ENCODE measurements around the gene BBOF1.
A peak's percentile ranks its signal among the peaks of the same experiment; 100 is the strongest.
"Not testable (repeated sequence)": the region's sequence is repeated elsewhere in the genome, so short reads cannot be mapped to it uniquely, and the experiment has no call there.

BBOF1 gene, protein sequence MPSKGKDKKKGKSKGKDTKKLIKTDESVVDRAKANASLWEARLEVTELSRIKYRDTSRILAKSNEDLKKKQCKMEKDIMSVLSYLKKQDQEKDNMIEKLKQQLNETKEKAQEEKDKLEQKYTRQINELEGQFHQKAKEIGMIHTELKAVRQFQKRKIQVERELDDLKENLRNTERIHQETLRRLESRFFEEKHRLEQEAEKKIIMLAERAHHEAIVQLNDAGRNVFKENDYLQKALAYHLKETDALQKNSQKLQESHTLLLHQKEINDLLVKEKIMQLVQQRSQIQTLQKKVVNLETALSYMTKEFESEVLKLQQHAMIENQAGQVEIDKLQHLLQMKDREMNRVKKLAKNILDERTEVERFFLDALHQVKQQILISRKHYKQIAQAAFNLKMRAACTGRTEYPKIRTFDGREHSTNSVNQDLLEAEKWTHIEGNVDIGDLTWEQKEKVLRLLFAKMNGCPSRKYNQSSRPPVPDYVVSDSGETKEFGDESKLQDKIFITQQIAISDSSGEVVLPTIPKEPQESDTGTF

GRCh38 chr14:74018586-74019407, at the start of gene BBOF1, which contains the start of gene ENTPD5:
Gene BBOF1, plus strand, starts transcription at chr14:74019349. Its CDS starts 130 bp downstream, at chr14:74019479.
Gene ENTPD5, minus strand, starts transcription at chr14:74019288. Its CDS starts 31,186 bp downstream, at chr14:73988102.
- DNase-seq (ENCODE audit: extremely low spot score, insufficient read length, low read depth) (peak; percentile 91), FAIRE-seq (peak; percentile 85)

GRCh38 chr14:73973497-73973896, 45.7 kb upstream of the BBOF1 start:
- peak; percentile 15 for FAIRE-seq
- DNase-seq (ENCODE audit: extremely low spot score, insufficient read length, low read depth), result no peak

- no peak for DNase-seq (ENCODE audit: extremely low spot score, insufficient read length, low read depth)
- no peak for FAIRE-seq
Measured at GRCh38 chr14:73976125-73976524, 43.0 kb upstream of the BBOF1 start.

DNA sequence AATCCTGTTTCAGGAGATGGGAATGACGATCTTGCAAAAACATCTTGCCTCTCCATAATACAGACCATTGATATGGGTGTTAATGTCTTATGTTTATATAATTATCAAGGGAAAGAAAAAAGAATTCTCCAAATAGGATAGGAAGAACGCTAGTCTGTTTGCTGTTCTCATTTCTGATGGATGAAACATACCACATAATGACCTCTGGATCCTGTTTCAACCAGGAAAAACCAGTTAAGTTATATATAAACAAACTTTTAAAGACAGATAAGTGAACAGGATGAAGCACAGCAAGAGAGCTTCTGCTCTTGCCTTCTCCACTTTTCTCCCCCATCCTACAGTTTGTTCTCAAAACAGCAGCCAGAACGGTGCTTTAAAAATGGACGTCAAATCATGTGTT, 41.3 kb upstream of the BBOF1 start:
- FAIRE-seq (no peak), DNase-seq (ENCODE audit: extremely low spot score, insufficient read length, low read depth) (no peak)

GRCh38 chr14:73988065-73988464, 31.1 kb upstream of the BBOF1 start:
- FAIRE-seq (no peak), DNase-seq (ENCODE audit: extremely low spot score, insufficient read length, low read depth) (no peak)

DNA sequence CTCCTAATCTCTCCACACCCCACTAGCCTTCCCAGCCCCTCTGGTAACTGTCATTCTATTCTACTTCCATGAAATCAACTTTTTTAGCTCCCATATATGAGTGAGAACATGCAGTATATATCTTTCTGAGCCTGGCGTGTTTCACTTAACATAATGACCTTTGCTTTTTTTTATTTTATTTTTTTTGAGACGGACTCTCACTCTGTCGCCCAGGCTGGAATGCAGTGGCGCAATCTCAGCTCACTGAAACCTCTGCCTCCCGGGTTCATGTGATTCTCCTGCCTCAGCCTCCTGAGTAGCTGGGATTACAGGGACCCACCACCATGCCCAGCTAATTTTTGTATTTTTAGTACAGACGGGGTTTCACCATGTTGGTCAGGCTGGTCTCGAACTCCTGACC, 30.5 kb upstream of the BBOF1 start:
- not testable (repeated sequence) for FAIRE-seq; DNase-seq (ENCODE audit: extremely low spot score, insufficient read length, low read depth)

DNA sequence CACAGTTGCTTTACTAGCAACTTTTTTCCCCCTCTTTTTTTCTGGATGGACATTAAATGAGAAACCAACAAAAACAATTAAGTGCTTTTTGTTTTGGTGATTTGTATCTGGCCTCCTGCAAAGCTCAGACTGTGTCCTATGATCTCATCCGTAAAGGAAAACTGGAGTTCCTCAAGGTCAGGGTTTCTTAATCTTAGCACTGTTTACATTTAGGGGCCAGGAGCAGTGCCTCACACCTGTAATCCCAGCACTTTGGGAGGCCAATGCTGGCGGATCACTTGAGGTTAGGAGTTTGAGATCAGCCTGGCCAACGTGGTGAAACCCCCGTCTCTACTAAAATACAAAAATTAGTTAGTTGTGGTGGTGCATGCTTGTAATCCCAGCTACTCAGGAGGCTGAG, 28.1 kb upstream of the BBOF1 start:
- FAIRE-seq (no peak), DNase-seq (ENCODE audit: extremely low spot score, insufficient read length, low read depth) (no peak)

GRCh38 chr14:73994926-73995325, 24.2 kb upstream of the BBOF1 start:
- not testable (repeated sequence) for DNase-seq (ENCODE audit: extremely low spot score, insufficient read length, low read depth); FAIRE-seq

DNA sequence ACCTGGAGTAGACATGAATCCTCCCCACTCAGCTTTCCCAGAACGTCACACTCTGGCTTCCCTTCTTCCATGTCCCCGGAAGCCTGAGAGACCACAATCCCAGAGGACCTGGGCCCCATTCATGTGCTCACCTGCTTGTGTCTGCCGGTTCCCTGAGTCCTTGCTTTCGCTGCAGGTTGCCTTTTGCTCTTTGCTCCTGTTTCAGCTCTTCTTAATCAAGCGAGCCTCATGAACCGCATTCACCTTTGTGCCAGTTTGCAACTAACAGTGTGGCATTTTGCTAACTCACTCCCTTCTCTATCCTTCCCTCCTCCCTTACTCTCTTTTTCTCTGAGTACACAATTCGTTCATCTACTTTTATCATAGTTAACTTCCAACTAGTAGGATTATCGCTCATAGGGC, 23.2 kb upstream of the BBOF1 start:
- FAIRE-seq (no peak), DNase-seq (ENCODE audit: extremely low spot score, insufficient read length, low read depth) (no peak)

GRCh38 chr14:73996731-73997107, 22.4 kb upstream of the BBOF1 start:
- DNase-seq (ENCODE audit: extremely low spot score, insufficient read length, low read depth) (no peak), FAIRE-seq (no peak)

- FAIRE-seq, result no peak
- DNase-seq (ENCODE audit: extremely low spot score, insufficient read length, low read depth), result no peak
Measured at GRCh38 chr14:73997108-73997943, 21.8 kb upstream of the BBOF1 start.

DNA sequence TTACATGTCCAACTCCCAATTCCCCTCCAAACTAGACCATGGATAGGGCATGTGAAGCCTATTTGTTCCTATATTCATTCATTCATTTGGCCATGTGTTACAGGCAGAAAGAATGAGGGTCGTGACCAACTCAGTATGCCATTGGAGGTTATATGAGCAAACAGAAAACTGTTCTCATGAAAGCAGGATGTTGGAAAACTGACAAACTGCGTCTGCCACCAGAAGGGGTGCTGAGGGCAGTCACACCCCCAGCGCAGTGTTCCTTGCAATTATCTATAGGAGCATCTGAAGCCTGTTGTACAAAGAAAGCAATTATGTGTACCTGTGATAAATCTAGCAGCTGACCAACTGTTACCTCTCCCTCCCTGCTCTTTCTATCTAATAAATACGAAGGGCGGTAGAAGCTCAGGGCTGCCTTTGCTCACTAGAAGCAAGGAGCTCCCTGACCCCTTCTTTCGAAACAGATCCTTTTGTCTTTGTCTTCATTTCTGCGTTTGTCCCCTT, 21.2 kb upstream of the BBOF1 start:
- FAIRE-seq, result no peak
- DNase-seq (ENCODE audit: extremely low spot score, insufficient read length, low read depth), result no peak

- no peak for FAIRE-seq
Measured at GRCh38 chr14:73998726-73999125, 20.4 kb upstream of the BBOF1 start.

DNA sequence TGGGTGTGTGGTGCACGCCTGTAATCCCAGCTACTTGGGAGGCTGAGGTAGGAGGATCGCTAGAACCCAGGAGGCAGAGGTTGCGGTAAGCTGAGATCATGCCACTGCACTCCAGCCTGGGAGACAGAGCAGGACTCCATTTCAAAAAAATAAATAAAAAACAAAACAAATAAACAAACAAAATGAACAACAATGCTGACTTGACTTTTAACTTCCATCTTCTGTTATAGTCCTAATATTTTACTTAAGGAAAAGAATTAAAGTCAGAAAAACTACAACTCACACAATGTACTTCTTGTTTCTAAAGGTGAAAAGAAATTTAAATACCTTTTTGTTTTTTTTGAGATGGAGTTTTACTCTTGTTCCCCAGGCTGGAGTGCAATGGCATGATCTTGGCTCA, 13.5 kb upstream of the BBOF1 start:
- DNase-seq (ENCODE audit: extremely low spot score, insufficient read length, low read depth); FAIRE-seq: not testable (repeated sequence)

More at GRCh38 chr14:73998726-73999125, 20.4 kb upstream of the BBOF1 start:
- DNase-seq (ENCODE audit: extremely low spot score, insufficient read length, low read depth), result no peak

DNA sequence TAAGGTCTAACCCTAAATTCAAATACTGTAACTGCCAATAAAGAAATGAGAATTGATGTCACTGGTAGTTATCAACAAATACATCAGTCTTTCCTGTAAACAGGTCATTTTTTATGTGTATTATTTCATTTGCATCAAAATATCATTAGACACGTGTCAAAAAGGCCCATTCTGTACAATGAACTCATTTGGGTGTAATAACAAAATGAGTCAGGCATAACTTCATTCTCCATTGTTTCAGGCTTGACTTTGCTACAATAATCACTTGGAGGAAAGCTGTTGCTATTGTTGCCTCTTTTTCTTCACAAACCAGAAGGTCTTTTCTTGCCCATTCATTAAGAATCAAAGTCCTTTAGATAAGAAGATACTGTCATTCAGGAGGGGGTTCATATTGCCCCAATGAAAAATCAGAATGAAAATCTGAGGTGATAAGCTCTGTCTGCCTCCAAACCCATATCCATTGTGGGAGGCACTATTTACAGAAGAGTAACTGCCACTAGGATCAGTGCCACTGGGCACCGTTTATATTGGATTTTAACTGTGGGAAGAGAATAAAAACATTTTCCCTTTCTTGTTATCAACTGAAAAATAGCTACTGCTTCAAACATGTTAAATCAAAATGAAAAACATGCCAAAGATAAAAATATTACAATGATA, 10.2 kb upstream of the BBOF1 start:
- DNase-seq (ENCODE audit: extremely low spot score, insufficient read length, low read depth) (no peak), FAIRE-seq (no peak)

DNA sequence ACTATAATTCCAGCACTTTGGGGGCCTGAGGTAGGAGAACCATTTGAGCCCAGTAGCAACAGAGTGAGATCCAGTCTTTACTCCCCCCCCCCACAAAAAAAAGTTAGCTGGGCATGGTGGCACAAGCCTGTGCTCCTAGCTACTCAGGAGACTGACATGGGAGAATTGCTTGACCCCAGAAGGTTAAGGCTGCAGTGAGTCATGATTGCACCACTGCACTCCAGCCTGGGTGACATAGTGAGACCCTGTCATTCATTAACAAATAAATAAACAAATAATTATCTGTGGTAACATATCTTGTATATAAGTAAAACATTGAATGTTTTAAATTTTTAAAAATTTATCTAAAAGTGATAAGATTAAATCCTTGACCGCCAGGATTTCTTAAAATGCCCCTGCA, 4.8 kb upstream of the BBOF1 start:
- no peak for FAIRE-seq

DNA sequence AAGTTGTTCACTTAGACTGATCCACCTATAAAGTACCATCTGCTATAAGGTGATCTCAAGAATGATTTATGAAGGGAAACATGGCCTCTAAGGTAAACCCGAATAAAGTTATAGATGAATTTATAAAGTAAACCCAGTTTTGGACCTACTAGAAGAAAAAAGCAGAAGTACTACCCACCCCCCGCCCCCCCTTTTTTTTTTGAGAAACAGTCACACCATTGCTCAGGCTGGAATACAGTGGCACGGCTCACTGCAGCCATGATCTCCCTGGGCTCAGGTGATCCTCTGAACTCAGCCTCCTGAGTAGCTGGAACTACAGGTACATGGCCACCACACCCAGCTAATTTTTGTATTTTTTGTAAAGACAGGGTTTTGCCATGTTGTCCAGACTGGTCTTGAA, 4.0 kb upstream of the BBOF1 start:
- FAIRE-seq (no peak), DNase-seq (ENCODE audit: extremely low spot score, insufficient read length, low read depth) (no peak)

More for the DNA sequence above, 4.8 kb upstream of the BBOF1 start:
- no peak for DNase-seq (ENCODE audit: extremely low spot score, insufficient read length, low read depth)

GRCh38 chr14:74015963-74016362, 3.2 kb upstream of the BBOF1 start:
- DNase-seq (ENCODE audit: extremely low spot score, insufficient read length, low read depth), result no peak
- FAIRE-seq, result no peak

GRCh38 chr14:74018174-74018585, 969 bp upstream of the BBOF1 start:
- DNase-seq (ENCODE audit: extremely low spot score, insufficient read length, low read depth) (no peak), FAIRE-seq (peak; percentile 55)
